Liver (tissue), 9 donors: ENCODE data around the gene CAMSAP2. TPM values are rescaled to one million over a fixed set of nuclear protein-coding genes. Genes with fewer than 3 reads are reported as not detected.
"Not testable (repeated sequence)": the region's sequence is repeated elsewhere in the genome, so short reads cannot be mapped to it uniquely, and the experiment has no call there.

Experiments
- DNase-seq: peaks from one replicate; pipeline ENCODE4 v3.0.0-alpha.2; 2017; ENCODE audit warnings: low spot score
- H3K27ac ChIP-seq, 2 donors: one replicate each; pipeline ENCODE4 v1.7.0; 2013; ENCODE audit warnings: inconsistent platforms in 2 of 2, low read length in 2 of 2, control low read depth in 1 of 2, low read depth in 1 of 2, mild to moderate bottlenecking in 1 of 2
- H3K27me3 ChIP-seq, 4 donors: one replicate each; pipeline versions ENCODE4 v1.6.1 to v1.7.0; 2013; ENCODE audit warnings: low read length in 3 of 4, inconsistent platforms in 1 of 4, mild to moderate bottlenecking in 1 of 4, moderate library complexity in 1 of 4; ENCODE audit not compliant: control insufficient read depth in 4 of 4, insufficient read depth in 4 of 4
- H3K36me3 ChIP-seq, 4 donors: one replicate each; pipeline versions ENCODE4 v1.6.1 to v1.7.0; 2013; ENCODE audit warnings: low read length in 3 of 4, mild to moderate bottlenecking in 3 of 4, low read depth in 1 of 4, moderate library complexity in 1 of 4; ENCODE audit not compliant: control insufficient read depth in 4 of 4, insufficient read depth in 3 of 4
- H3K4me1 ChIP-seq, 4 donors: one replicate each; pipeline versions ENCODE4 v1.6.1 to v1.7.0; 2013; ENCODE audit warnings: low read length in 3 of 4, mild to moderate bottlenecking in 3 of 4, moderate library complexity in 1 of 4; ENCODE audit not compliant: control insufficient read depth in 4 of 4, insufficient read depth in 4 of 4
- H3K4me3 ChIP-seq, 3 donors: one replicate each; pipeline versions ENCODE4 v1.6.1 to v1.7.0; 2013; ENCODE audit warnings: low read length in 3 of 3, control low read depth in 1 of 3, low read depth in 1 of 3, mild to moderate bottlenecking in 1 of 3
- H3K9ac ChIP-seq, 2 donors: one replicate each; pipeline ENCODE4 v1.7.0; 2013; ENCODE audit warnings: low read length in 2 of 2, mild to moderate bottlenecking in 2 of 2, moderate library complexity in 2 of 2, control low read depth in 1 of 2, low read depth in 1 of 2
- H3K9me3 ChIP-seq, 4 donors: one replicate each; pipeline versions ENCODE4 v1.6.1 to v1.7.0; 2013; ENCODE audit warnings: low read length in 3 of 4; ENCODE audit not compliant: control insufficient read depth in 4 of 4
- ATF3 ChIP-seq: IDR thresholded peaks from 2 replicates; pipeline ENCODE4 v1.6.1; 2016; ENCODE audit warnings: antibody characterized with exemption
- CTCF ChIP-seq: fragments of 150-350 bp; IDR thresholded peaks from 2 replicates; pipeline ENCODE4 v1.5.1; 2017; ENCODE audit warnings: improper control_type of control experiment, low read depth, low read length; ENCODE audit not compliant: missing input control
- EGR1 ChIP-seq, 2 donors: IDR thresholded peaks; 2 replicates each; pipeline ENCODE4 v1.6.1; 2016 to 2018; ENCODE audit warnings: antibody characterized with exemption in 2 of 2, low read depth in 2 of 2
- FOXA1 ChIP-seq: IDR thresholded peaks from 2 replicates; pipeline ENCODE4 v1.6.1; 2016; ENCODE audit warnings: antibody characterized with exemption
- FOXA2 ChIP-seq: IDR thresholded peaks from 2 replicates; pipeline ENCODE4 v1.6.1; 2016; ENCODE audit warnings: antibody characterized with exemption
- GABPA ChIP-seq, 2 donors: IDR thresholded peaks in 1 of 2; conservative IDR thresholded peaks in 1 of 2; 2 replicates each; pipeline ENCODE4 v1.6.1; 2016; ENCODE audit warnings: antibody characterized with exemption in 2 of 2, mild to moderate bottlenecking in 1 of 2, moderate library complexity in 1 of 2
- HNF4A ChIP-seq, 2 donors: conservative IDR thresholded peaks; 2 replicates each; pipeline ENCODE4 v1.6.1; 2016; ENCODE audit warnings: antibody characterized with exemption in 2 of 2, mild to moderate bottlenecking in 2 of 2
- HNF4G ChIP-seq: IDR thresholded peaks from 2 replicates; pipeline ENCODE4 v1.6.1; 2016; ENCODE audit warnings: antibody characterized with exemption
- JUND ChIP-seq, 2 donors: IDR thresholded peaks; 2 replicates each; pipeline ENCODE4 v1.6.1; 2016; ENCODE audit warnings: antibody characterized with exemption in 2 of 2
- MAX ChIP-seq: IDR thresholded peaks from 2 replicates; pipeline ENCODE4 v1.6.1; 2016; ENCODE audit warnings: antibody characterized with exemption
- NR2F2 ChIP-seq: IDR thresholded peaks from 2 replicates; pipeline ENCODE4 v1.6.1; 2016; ENCODE audit warnings: antibody characterized with exemption
- RAD21 ChIP-seq, 2 donors: IDR thresholded peaks; 2 replicates each; pipeline ENCODE4 v1.6.1; 2016; ENCODE audit warnings: antibody characterized with exemption in 2 of 2, mild to moderate bottlenecking in 2 of 2
- REST ChIP-seq: IDR thresholded peaks from 2 replicates; pipeline ENCODE4 v1.6.1; 2016; ENCODE audit warnings: antibody characterized with exemption, mild to moderate bottlenecking
- RXRA ChIP-seq, 2 donors: IDR thresholded peaks; 2 replicates each; pipeline ENCODE4 v1.6.1; 2017 to 2018; ENCODE audit warnings: antibody characterized with exemption in 2 of 2, mild to moderate bottlenecking in 1 of 2
- SP1 ChIP-seq: IDR thresholded peaks from 2 replicates; pipeline ENCODE4 v1.6.1; 2018; ENCODE audit warnings: antibody characterized with exemption, mild to moderate bottlenecking
- TAF1 ChIP-seq: conservative IDR thresholded peaks from 2 replicates; pipeline ENCODE4 v1.6.1; 2016; ENCODE audit warnings: antibody characterized with exemption, mild to moderate bottlenecking
- YY1 ChIP-seq: IDR thresholded peaks from 2 replicates; pipeline ENCODE4 v1.6.1; 2016; ENCODE audit warnings: antibody characterized with exemption, mild to moderate bottlenecking
- ZBTB33 ChIP-seq: IDR thresholded peaks from 2 replicates; pipeline ENCODE4 v1.6.1; 2016; ENCODE audit warnings: antibody characterized with exemption
- WGBS: extraction: QIAGEN DNeasy Blood & Tissue Kit; methylation state at CpG from one replicate; pipeline ENCODE4 v1.1.7; 2013; 5-methylcytosine and 5-hydroxymethylcytosine counted together
- polyA plus RNA-seq, 2 donors: library from polyadenylated mRNA; stranded (reverse) in 1 of 2; unstranded in 1 of 2; fragments of 200-250 nt in 1 of 2; fragments of >200 nt in 1 of 2; fragmentation: Nextera tagmentation in 1 of 2; extraction: Ambion mirVana in 1 of 2; gene quantifications; one replicate each; pipeline versions ENCODE4 v1.2.1 to v1.2.3, GENCODE V29; 2013 to 2015
- total RNA-seq, 2 donors: library from RNA; depleted of rRNA; stranded (reverse); fragments of >200 nt; gene quantifications; one replicate each; pipeline ENCODE4 v1.2.3, GENCODE V29; 2014
- donor health status: healthy.
- donor health status: healthy.
- donor health status: healthy.
- donor health status: healthy.
- donor health status: healthy.

Gene CAMSAP2
- total and polyA plus RNA-seq, 4 donors: 1.9 to 8.6 (median 3.5) TPM

GRCh38 chr1:200749090-200749489 is 10.4 kb downstream of the CAMSAP2 start:
- Histone ChIP-seq H3K27me3 (no peaks in the 10 kb centered on the region), H3K4me1 (peaks cover 0 to 5% (median 0%) of the 10 kb centered on the region in 4 donors), H3K36me3 (no peaks in the 10 kb centered on the region), H3K4me3 (no peak overlapping the region), H3K27ac (no peak overlapping the region), H3K9me3 (no peaks in the 10 kb centered on the region), H3K9ac (no peak overlapping the region)
- TF ChIP-seq REST (no peak), RXRA (IDR thresholded peaks at IDR 0.05) (no peak), JUND (IDR thresholded peaks at IDR 0.05) (no peak), FOXA2 (no peak)
- DNase-seq: no peak

GRCh38 chr1:200750749-200751148 is 12.1 kb downstream of the CAMSAP2 start:
- H3K27me3 ChIP-seq, H3K36me3 ChIP-seq, H3K4me1 ChIP-seq, H3K27ac ChIP-seq, H3K4me3 ChIP-seq, H3K9ac ChIP-seq, H3K9me3 ChIP-seq, DNase-seq: not testable (repeated sequence)
- 95% methylated on average over 10 of the region's 10 CpGs for WGBS

GRCh38 chr1:200751717-200752116 is 13.0 kb downstream of the CAMSAP2 start:
- no peaks in the 10 kb centered on the region for H3K9me3 ChIP-seq
- no peaks in the 10 kb centered on the region for H3K27me3 ChIP-seq
- DNase-seq: no peak
- no peaks in the 10 kb centered on the region for H3K4me1 ChIP-seq
- TF ChIP-seq CTCF: no peak
- no peak for TF ChIP-seq RXRA (IDR thresholded peaks at IDR 0.05)
- TF ChIP-seq RAD21 (IDR thresholded peaks at IDR 0.05): no peak
- TF ChIP-seq HNF4A (conservative IDR thresholded peaks at IDR 0.05): no peak
- no peak for TF ChIP-seq EGR1 (IDR thresholded peaks at IDR 0.05; ENCODE audit: low read depth in 2 of 2)
- TF ChIP-seq REST: no peak
- no peak for TF ChIP-seq ATF3
- TF ChIP-seq MAX: no peak
- no peak for TF ChIP-seq JUND (IDR thresholded peaks at IDR 0.05)
- no peak for TF ChIP-seq TAF1
- no peak for TF ChIP-seq SP1
- no peak for TF ChIP-seq ZBTB33
- TF ChIP-seq GABPA (IDR thresholded peaks at IDR 0.05 in 1 of 2, conservative IDR thresholded peaks at IDR 0.05 in 1 of 2): no peak
- TF ChIP-seq NR2F2: no peak
- no peak for TF ChIP-seq YY1
- TF ChIP-seq FOXA2: no peak
- no peak for TF ChIP-seq HNF4G
- TF ChIP-seq FOXA1: no peak
- no peak overlapping the region for H3K9ac ChIP-seq
- H3K4me3 ChIP-seq: no peak overlapping the region
- H3K36me3 ChIP-seq: no peaks in the 10 kb centered on the region
- 96% methylated on average over 2 of the region's 2 CpGs for WGBS
- H3K27ac ChIP-seq: no peak overlapping the region
